ENCODE data around the gene WNT5A.

WNT5A gene

GRCh38 chr3:55454611-55455010, 32.5 kb downstream of the WNT5A start:
- TF ChIP-seq CTCF (conservative IDR thresholded peaks at IDR 0.05), result no peak
- no peak overlapping the region for H3K27ac ChIP-seq

- no peak overlapping the region for H3K27ac ChIP-seq
- no peak for TF ChIP-seq CTCF (conservative IDR thresholded peaks at IDR 0.05)
These were observed 33.1 kb downstream of the WNT5A start for GRCh38 chr3:55453886-55454496.

- no peak for TF ChIP-seq CTCF (conservative IDR thresholded peaks at IDR 0.05)
- H3K27ac ChIP-seq, result no peak overlapping the region
These were observed 34.2 kb downstream of the WNT5A start for GRCh38 chr3:55452886-55453285.

GRCh38 chr3:55449527-55449926, 37.6 kb downstream of the WNT5A start:
- TF ChIP-seq CTCF (conservative IDR thresholded peaks at IDR 0.05), result no peak
- peak overlapping the region; percentile 32 for H3K27ac ChIP-seq

GRCh38 chr3:55446850-55447249, 40.3 kb downstream of the WNT5A start:
- no peak for TF ChIP-seq CTCF (conservative IDR thresholded peaks at IDR 0.05)
- H3K27ac ChIP-seq, result no peak overlapping the region

GRCh38 chr3:55445551-55445950, 41.6 kb downstream of the WNT5A start:
- H3K27ac ChIP-seq, result no peak overlapping the region
- TF ChIP-seq CTCF (conservative IDR thresholded peaks at IDR 0.05), result no peak

- TF ChIP-seq CTCF (conservative IDR thresholded peaks at IDR 0.05), result no peak
- no peak overlapping the region for H3K27ac ChIP-seq
These were observed 43.8 kb downstream of the WNT5A start for GRCh38 chr3:55443346-55443745.
